ENCODE data around the gene SIGLEC11.
"Not testable (repeated sequence)": the region's sequence is repeated elsewhere in the genome, so short reads cannot be mapped to it uniquely, and the experiment has no call there.

Gene SIGLEC11

DNA sequence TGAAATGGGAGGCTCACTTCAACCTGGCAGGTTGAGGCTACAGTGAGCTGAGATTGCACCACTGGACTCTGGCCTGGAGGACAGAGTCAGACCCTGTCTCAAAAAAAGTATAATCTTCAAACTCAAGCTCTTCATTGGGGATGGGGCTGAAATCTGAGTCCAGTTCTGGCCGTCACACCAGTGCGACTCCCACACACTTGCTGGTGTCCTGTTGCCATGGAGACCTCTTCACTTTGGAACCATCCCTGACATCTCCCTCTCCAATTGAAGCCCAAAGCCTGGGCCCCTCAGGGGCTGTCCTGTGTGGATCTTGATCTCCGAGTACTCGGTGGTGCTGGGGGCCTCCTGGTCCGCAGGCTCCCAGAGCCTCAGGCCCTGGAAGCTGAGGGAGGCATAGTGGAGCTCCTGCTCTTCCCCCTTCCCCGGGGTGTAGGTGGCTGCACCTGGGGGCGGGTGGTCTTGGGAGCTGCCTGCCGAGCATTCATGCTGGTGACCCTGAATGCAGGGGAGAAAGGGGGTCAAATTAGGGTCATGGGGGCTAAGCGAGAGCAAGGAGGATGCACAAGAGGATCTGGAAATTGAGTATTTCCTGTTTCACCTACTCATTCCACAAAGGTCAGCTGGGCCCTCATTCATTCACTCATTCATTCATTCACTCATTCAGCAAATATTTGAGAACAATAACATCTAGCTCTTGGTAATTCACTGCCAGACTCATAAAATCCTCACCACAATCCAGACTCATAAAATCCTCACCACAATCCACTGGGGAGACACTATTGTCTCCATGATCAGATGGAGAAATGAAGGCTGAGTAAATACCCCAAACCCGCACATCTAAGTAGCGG lies 11.0 kb downstream of the SIGLEC11 start:
- DNase-seq, result no peak

DNA sequence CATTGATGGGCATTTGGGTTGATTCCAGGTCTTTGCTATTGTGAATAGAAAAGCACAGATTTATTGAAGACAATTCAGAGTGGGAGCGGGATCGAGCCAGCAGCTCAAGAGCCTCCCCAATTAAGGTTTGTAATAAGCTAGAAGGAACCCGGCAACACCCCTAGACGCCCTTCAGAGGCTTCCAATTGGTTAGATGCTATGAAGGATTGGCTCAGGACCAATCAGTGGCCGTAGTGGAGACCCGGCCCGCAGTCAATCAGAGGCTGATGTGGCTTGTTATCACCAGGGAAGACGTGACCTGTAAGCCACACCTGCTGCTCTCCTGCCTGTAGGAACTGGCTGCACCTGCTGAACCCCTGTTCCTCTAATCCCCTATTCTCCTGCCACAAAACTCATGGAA lies 14.6 kb downstream of the SIGLEC11 start:
- no peak for DNase-seq

GRCh38 chr19:49944567-49944966 lies 16.4 kb downstream of the SIGLEC11 start:
- DNase-seq, result not testable (repeated sequence)

DNA sequence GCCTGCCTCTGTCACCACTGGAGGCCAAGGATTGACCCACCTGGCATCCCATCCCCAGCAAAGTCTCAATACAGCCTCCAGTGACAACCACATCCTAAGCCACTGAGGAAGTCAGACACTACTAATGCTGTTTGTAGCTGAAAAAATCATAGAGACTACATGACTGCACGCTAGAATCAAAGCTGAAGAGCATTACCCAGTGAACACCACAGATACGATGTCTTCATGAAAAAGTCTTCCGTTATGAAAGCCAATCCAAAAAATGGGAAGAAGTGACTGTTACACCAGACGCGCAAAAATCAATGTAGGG lies 20.5 kb downstream of the SIGLEC11 start:
- no peak for DNase-seq

- DNase-seq, result no peak
Observed at GRCh38 chr19:49939721-49940481, 21.1 kb downstream of the SIGLEC11 start.

- DNase-seq, result no peak
Observed at GRCh38 chr19:49938662-49939061, 22.3 kb downstream of the SIGLEC11 start.

GRCh38 chr19:49937750-49938381 lies 23.1 kb downstream of the SIGLEC11 start:
- DNase-seq, result peak; percentile 80

DNA sequence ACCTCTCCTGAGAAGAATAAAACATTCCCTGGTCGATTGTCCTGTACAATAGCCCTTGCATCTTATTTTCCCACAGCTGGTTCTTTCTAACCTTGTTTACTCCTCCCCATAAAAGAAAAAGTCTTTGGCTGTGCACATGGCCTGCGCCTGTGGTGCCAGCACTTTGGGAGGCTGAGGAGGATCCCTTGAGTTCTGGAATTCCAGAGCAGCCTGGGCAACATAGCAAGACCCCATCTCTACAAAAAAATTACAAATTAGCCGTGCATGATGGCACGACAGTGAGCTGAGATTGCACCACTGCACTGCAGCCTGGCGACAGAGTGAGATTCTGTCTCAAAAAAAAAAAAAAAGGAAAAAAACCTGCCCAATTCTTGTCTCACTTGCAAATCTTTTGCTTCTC lies 24.4 kb downstream of the SIGLEC11 start:
- DNase-seq, result no peak

DNA sequence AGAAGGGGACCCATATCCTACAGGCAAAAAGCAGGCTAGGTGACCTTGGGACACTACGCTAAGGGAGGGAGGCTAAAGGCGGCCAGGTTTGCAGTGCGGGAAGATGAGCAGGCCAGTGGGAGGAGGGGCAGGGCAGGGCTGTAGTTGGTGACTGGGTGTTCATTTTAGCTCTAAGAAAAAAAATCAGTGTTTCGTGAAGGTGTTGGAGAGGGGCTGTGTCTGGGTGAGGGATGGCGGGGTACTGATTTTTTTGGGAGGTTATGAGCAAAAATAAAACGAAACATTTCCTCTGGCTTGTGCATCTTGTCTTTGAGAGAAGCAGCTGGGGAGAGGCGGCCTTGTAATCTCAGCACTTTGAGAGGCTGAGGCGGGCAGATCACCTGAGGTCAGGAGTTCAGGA lies 27.3 kb downstream of the SIGLEC11 start:
- DNase-seq, result no peak

DNA sequence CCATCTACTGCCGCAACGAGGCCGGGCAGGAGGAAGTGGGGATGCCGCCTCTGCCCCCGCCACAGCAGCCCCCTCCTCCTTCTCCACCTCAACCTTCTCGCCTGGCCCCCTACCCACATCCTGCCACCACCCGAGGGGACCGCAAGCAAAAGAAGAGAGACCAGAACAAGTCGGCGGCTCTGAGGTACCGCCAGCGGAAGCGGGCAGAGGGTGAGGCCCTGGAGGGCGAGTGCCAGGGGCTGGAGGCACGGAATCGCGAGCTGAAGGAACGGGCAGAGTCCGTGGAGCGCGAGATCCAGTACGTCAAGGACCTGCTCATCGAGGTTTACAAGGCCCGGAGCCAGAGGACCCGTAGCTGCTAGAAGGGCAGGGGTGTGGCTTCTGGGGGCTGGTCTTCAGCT lies 28.2 kb downstream of the SIGLEC11 start:
- DNase-seq, result no peak

- no peak for DNase-seq
Observed at GRCh38 chr19:49932041-49932451, 28.9 kb downstream of the SIGLEC11 start.

DNA sequence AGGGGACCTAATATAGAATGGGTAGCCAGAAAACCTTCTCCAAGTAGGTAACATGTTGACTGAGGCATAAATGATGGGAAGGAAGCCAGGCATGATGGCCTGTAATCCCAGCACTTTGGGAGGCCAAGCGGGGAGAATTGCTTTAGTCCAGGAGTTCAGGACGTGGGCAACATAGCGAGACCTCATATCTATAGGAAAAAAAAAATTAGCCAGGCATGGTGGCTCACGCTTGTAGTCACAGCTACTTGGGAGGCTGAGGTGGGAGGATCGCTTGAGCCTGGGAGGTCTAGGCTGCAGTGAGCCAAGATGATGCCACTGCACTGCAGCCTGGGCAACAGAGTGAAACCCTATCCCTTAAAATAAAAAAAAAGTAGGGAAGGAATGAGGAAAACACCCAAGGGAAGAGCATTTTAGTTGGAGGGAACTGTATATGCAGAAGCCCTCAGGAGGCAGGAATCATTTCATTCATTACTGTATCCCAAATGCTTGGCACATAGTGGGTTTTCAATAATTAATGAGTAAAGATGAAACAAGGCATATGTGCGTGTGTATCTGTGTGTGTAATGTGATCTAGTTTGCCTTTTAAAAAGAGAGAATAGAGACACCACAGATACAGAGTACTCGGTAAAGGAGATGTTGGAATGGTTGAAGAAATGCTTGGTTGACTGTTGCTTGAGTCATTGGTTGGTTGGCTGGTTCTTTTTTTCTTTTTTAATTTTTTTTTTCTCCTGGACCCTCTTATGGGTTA lies 29.5 kb downstream of the SIGLEC11 start:
- DNase-seq, result no peak

- no peak for DNase-seq
Observed at GRCh38 chr19:49930483-49931011, 30.4 kb downstream of the SIGLEC11 start.

GRCh38 chr19:49929611-49930482 lies 31.1 kb downstream of the SIGLEC11 start:
- peak; percentile 88 for DNase-seq

GRCh38 chr19:49929121-49929610 lies 31.8 kb downstream of the SIGLEC11 start, which contains the start of the genes ATF5 and NUP62:
TSS of gene ATF5 (plus strand) at chr19:49929205. CDS start at chr19:49930851, 1,646 bp downstream.
TSS of gene NUP62 (minus strand) at chr19:49929504. CDS start at chr19:49909807, 19,697 bp downstream.
- DNase-seq, result peak; percentile 95

DNA sequence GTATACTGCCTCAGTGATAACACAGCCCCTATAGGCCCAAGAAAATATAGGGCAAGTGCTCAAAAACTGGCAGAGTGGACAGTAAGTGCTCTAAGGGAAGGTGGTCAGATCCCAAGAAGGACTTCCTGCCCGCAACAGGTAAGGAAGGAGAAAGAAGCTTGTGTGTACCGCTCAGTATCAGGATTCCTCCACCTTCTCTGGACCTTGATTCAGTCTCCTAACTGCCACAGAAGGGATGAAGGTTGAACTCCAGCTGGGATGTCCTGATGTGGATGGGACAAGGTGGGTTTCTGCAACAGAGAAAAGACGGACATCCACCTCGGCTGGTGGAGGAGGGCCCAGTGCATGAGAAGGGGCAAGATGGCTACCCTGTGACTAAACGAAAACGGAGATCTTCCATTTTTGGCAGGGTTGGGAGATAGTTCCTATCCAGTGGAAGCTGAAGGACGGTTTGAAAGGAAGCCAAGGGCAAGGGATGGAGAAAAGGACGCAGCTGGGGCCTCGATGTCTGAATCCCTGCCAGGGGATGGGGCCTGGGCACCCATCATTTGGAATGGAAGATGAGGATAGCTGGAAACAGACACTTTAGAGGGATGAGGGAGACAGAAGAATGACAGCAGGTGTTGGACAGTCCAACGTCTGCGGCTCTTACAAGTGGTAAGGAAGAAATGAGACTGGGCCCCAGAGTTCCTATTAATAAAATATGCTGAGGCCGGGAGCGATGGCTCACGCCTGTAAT lies 33.3 kb downstream of the SIGLEC11 start:
- DNase-seq, result no peak

DNA sequence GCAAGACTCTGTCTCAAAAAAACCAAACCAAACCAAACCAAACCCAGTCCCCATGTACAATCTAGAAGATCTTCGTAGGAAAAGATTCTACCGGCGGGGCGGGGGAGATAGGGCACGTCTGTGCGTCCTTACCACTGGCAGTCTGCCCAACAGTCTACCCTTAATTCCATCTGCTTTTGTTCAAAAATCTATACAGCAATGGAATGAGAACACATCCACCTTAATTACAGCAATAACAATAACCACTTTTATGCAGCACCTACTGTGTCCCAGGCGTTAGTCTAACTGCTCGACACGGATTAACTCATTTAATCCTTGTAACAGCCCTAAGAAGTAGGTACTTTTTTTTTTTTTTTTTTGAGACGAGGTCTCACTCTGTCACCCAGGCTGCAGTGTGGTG lies 34.5 kb downstream of the SIGLEC11 start:
- DNase-seq, result no peak

- no peak for DNase-seq
Observed at GRCh38 chr19:49925486-49925885, 35.5 kb downstream of the SIGLEC11 start.

GRCh38 chr19:49924881-49925210 lies 36.1 kb downstream of the SIGLEC11 start:
- DNase-seq, result not testable (repeated sequence)

GRCh38 chr19:49924004-49924880 lies 36.7 kb downstream of the SIGLEC11 start:
- DNase-seq, result no peak
